BLaER1 (cell line): ENCODE measurements around the gene TMEM87B.
A peak's percentile ranks its signal among the peaks of the same experiment; 100 is the strongest.

Experiments
- H3K27ac ChIP-seq: shearing (Covaris generic); formaldehyde crosslinking; 2 replicates; pipeline ENCODE4 v1.8.1; 2022
- H3K27me3 ChIP-seq: shearing (Covaris generic); formaldehyde crosslinking; 2 replicates; pipeline ENCODE4 v1.8.1; 2022
- H3K36me3 ChIP-seq: shearing (Covaris generic); formaldehyde crosslinking; 2 replicates; pipeline ENCODE4 v1.8.1; 2022
- H3K4me1 ChIP-seq: shearing (Covaris generic); formaldehyde crosslinking; 2 replicates; pipeline ENCODE4 v1.8.1; 2022
- H3K4me2 ChIP-seq: shearing (Covaris generic); formaldehyde crosslinking; 2 replicates; pipeline ENCODE4 v1.8.1; 2022
- H3K4me3 ChIP-seq: shearing (Covaris generic); formaldehyde crosslinking; 2 replicates; pipeline ENCODE4 v1.8.1; 2022
- H3K9ac ChIP-seq: shearing (Covaris generic); formaldehyde crosslinking; 2 replicates; pipeline ENCODE4 v1.8.1; 2022
- H3K9me3 ChIP-seq: shearing (Covaris generic); formaldehyde crosslinking; 2 replicates; pipeline ENCODE4 v1.8.1; 2022
- H4K20me1 ChIP-seq: shearing (Covaris generic); formaldehyde crosslinking; 2 replicates; pipeline ENCODE4 v1.8.1; 2022
- Cebpa-rat ChIP-seq: shearing (Covaris generic); IDR thresholded peaks from 2 replicates; pipeline ENCODE4 v1.8.1; 2022

Gene TMEM87B

DNA sequence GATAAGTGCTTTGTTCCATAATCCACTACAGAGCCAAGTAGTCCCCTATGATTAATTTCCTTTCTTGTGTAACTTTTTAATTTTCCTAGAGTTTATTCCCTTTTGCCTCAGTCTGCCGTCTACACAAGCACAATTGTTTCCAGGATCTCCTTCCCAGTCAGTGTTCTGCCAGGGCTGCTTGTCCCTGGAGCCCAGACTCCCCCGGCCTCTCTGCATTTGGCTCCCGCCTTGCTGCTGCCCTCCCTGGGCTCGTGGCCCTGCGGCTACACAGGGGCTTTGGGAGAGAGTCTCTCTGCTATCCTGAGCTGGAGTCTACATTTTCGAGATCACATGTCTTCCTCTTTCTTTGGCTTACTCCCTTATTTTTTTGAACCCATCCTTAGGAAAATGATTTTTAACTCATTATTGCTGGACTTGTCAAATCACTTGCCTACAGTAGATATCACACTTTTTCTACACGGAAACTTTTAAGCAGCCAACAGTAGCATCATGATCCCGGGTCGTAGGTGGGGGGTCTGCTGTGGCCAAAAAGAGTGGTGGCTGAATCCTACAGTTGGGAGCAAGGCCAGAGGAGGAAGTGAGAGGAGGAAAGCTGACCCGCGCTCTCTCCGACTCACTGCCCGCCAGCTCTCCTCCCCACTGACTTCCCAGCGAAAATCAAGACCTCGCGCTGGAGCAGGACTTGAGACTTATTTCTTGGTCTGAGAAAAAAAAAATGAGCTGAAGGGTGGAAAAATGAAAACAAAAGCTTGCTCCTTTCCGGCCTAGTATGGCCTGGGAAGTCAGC is 92.5 kb downstream of the TMEM87B start:
- no peak overlapping the region for H3K9ac ChIP-seq
- no peak overlapping the region for H3K4me3 ChIP-seq
- no peak overlapping the region for H3K4me2 ChIP-seq
- no peak overlapping the region for H3K27ac ChIP-seq
- H3K36me3 ChIP-seq, result no peaks in the 10 kb centered on the region
- H3K9me3 ChIP-seq, result 0 out of 2 replicates have a peak, but pooled peaks cover 4% of the 10 kb centered on the region
- H3K4me1 ChIP-seq, result peaks cover 34% of the 10 kb centered on the region
- TF ChIP-seq Cebpa-rat, result no peak
- H3K27me3 ChIP-seq, result peaks cover 6% of the 10 kb centered on the region; the same call in 1 of the 2 replicates
- no peaks in the 10 kb centered on the region for H4K20me1 ChIP-seq

GRCh38 chr2:112148477-112148876 is 93.4 kb downstream of the TMEM87B start:
- Histone ChIP-seq H3K9ac (no peak overlapping the region), H3K27ac (no peak overlapping the region), H3K4me1 (peaks cover 41% of the 10 kb centered on the region), H4K20me1 (no peaks in the 10 kb centered on the region), H3K27me3 (no peaks in the 10 kb centered on the region), H3K36me3 (no peaks in the 10 kb centered on the region), H3K9me3 (0 out of 2 replicates have a peak, but pooled peaks cover 4% of the 10 kb centered on the region), H3K4me3 (no peak overlapping the region), H3K4me2 (peak overlapping the region; percentile 53)
- TF ChIP-seq Cebpa-rat, result no peak

- H3K9ac ChIP-seq, result no peak overlapping the region
- H3K9me3 ChIP-seq, result 0 out of 2 replicates have a peak, but pooled peaks cover 4% of the 10 kb centered on the region
- TF ChIP-seq Cebpa-rat, result no peak
- H3K4me1 ChIP-seq, result peaks cover 48% of the 10 kb centered on the region
- H3K27ac ChIP-seq, result no peak overlapping the region
- H3K27me3 ChIP-seq, result no peaks in the 10 kb centered on the region
- H3K4me3 ChIP-seq, result no peak overlapping the region
- peak overlapping the region; percentile 53 for H3K4me2 ChIP-seq
- H4K20me1 ChIP-seq, result no peaks in the 10 kb centered on the region
- H3K36me3 ChIP-seq, result no peaks in the 10 kb centered on the region
Observed at GRCh38 chr2:112149194-112149593, 94.1 kb downstream of the TMEM87B start.

- H4K20me1 ChIP-seq, result no peaks in the 10 kb centered on the region
- 0 out of 2 replicates have a peak, but pooled peaks cover 4% of the 10 kb centered on the region for H3K9me3 ChIP-seq
- no peak for TF ChIP-seq Cebpa-rat
- H3K36me3 ChIP-seq, result no peaks in the 10 kb centered on the region
- H3K4me3 ChIP-seq, result no peak overlapping the region
- H3K9ac ChIP-seq, result no peak overlapping the region; the same call in 1 of the 2 replicates
- H3K4me2 ChIP-seq, result peak overlapping the region; percentile 53
- H3K4me1 ChIP-seq, result peaks cover 56% of the 10 kb centered on the region
- peak overlapping the region; percentile 46 for H3K27ac ChIP-seq
- H3K27me3 ChIP-seq, result no peaks in the 10 kb centered on the region
Observed at GRCh38 chr2:112149866-112150435, 94.9 kb downstream of the TMEM87B start.

DNA sequence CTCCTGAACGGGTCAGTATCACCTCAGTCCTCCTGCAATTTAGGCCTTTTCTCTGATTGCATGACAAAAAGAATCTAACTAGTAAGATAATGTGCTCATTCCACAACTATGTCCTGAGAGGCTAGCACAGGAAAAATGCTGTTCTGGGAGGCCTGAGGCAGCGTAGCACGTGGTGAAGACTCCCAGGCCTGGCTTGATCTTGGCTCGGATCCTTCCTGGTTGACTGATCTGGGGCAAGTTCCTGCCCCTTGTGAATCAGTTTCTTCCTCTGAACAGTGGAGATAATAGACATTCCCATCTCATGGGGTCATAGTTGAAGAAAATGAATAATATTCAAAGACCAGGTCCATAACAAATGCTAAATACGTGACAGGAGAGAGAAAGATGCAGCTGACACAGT is 95.4 kb downstream of the TMEM87B start:
- H3K9ac ChIP-seq, result no peak overlapping the region; the same call in 1 of the 2 replicates
- H3K27ac ChIP-seq, result peak overlapping the region; percentile 46

GRCh38 chr2:112150851-112151250 is 95.8 kb downstream of the TMEM87B start:
- Histone ChIP-seq H3K4me2 (peak overlapping the region; percentile 53), H3K36me3 (no peaks in the 10 kb centered on the region), H4K20me1 (no peaks in the 10 kb centered on the region), H3K9ac (no peak overlapping the region), H3K9me3 (0 out of 2 replicates have a peak, but pooled peaks cover 4% of the 10 kb centered on the region), H3K4me1 (peaks cover 65% of the 10 kb centered on the region), H3K4me3 (no peak overlapping the region), H3K27me3 (no peaks in the 10 kb centered on the region), H3K27ac (peak overlapping the region; percentile 46)
- TF ChIP-seq Cebpa-rat, result no peak

More for the DNA sequence above, 95.4 kb downstream of the TMEM87B start:
- Histone ChIP-seq H3K27me3 (no peaks in the 10 kb centered on the region), H3K4me3 (no peak overlapping the region), H3K36me3 (no peaks in the 10 kb centered on the region), H3K4me2 (peak overlapping the region; percentile 53), H3K4me1 (peaks cover 61% of the 10 kb centered on the region), H4K20me1 (no peaks in the 10 kb centered on the region), H3K9me3 (0 out of 2 replicates have a peak, but pooled peaks cover 4% of the 10 kb centered on the region)
- TF ChIP-seq Cebpa-rat, result no peak

- no peak for TF ChIP-seq Cebpa-rat
- no peak overlapping the region for H3K9ac ChIP-seq
- no peak overlapping the region for H3K4me3 ChIP-seq
- H3K4me1 ChIP-seq, result peaks cover 69% of the 10 kb centered on the region
- no peaks in the 10 kb centered on the region for H3K27me3 ChIP-seq
- H3K27ac ChIP-seq, result peak overlapping the region; percentile 46; the same call in 1 of the 2 replicates
- no peaks in the 10 kb centered on the region for H4K20me1 ChIP-seq
- H3K9me3 ChIP-seq, result 0 out of 2 replicates have a peak, but pooled peaks cover 4% of the 10 kb centered on the region
- peak overlapping the region; percentile 53; the same call in 1 of the 2 replicates for H3K4me2 ChIP-seq
- no peaks in the 10 kb centered on the region for H3K36me3 ChIP-seq
Observed at GRCh38 chr2:112151271-112151670, 96.2 kb downstream of the TMEM87B start.

- H3K9me3 ChIP-seq, result 0 out of 2 replicates have a peak, but pooled peaks cover 4% of the 10 kb centered on the region
- H3K9ac ChIP-seq, result no peak overlapping the region
- no peaks in the 10 kb centered on the region for H3K36me3 ChIP-seq
- H3K27ac ChIP-seq, result no peak overlapping the region
- no peaks in the 10 kb centered on the region for H3K27me3 ChIP-seq
- H3K4me1 ChIP-seq, result peaks cover 75% of the 10 kb centered on the region
- no peak for TF ChIP-seq Cebpa-rat
- no peak overlapping the region for H3K4me2 ChIP-seq
- no peaks in the 10 kb centered on the region for H4K20me1 ChIP-seq
- no peak overlapping the region for H3K4me3 ChIP-seq
Observed at GRCh38 chr2:112151701-112152440, 96.8 kb downstream of the TMEM87B start.

DNA sequence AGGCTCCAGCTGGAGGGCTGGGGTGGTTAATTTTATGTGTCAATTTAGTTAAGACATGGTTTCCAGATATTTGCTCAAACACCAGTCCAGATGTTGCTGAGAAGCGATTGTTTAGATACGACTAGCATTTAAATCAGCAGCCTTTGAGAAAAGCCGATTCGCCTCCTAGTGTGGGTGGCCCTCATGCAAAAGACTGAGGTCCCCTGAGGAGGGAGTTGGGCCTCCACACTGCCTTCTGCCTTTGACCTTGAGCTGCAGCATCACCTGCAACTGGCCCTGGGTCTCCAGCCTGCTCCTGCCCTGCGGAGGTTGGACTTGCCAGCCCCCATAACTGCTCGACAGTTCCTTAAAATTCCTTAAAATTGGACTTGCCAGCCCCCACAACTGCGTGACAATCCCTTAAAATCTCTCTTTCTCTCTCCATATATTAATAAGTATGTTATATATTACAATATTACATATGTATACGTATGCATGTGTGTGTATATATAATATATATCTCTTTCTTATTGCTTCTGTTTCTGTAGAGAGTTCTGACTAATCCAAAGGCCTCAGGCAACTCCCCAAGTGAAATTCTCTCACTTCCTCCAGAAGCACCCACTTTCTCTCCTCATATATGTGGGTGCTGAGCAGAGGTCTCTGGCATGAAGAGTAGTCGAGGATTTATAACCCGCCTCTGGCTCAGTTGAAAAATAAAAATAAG is 97.6 kb downstream of the TMEM87B start:
- no peak for TF ChIP-seq Cebpa-rat
- Histone ChIP-seq H3K9me3 (0 out of 2 replicates have a peak, but pooled peaks cover 4% of the 10 kb centered on the region), H3K36me3 (no peaks in the 10 kb centered on the region), H4K20me1 (no peaks in the 10 kb centered on the region), H3K4me2 (no peak overlapping the region), H3K9ac (no peak overlapping the region), H3K27ac (peak overlapping the region; percentile 97; the same call in 1 of the 2 replicates), H3K27me3 (no peaks in the 10 kb centered on the region), H3K4me3 (no peak overlapping the region), H3K4me1 (peaks cover 83% of the 10 kb centered on the region)
